ENCODE results near the gene C5orf52. TPM values are rescaled to one million over a fixed set of nuclear protein-coding genes. Genes with fewer than 3 reads are reported as not detected.
"Not testable (repeated sequence)": the region's sequence is repeated elsewhere in the genome, so short reads cannot be mapped to it uniquely, and the experiment has no call there.

C5orf52 gene
- total and polyA plus RNA-seq, 2 donors (not counting 3 experiments of a cell fraction or from before 2014, with no cell fraction given), result not detected

GRCh38 chr5:157721159-157721558 is 49.8 kb downstream of the C5orf52 start:
- H3K36me3 ChIP-seq (ENCODE audit: control insufficient read depth in 2 of 2, extremely low read depth in 1 of 2, insufficient read depth in 2 of 2, low read length in 2 of 2), result no peaks in the 10 kb centered on the region
- no TSS peak for BruUV-seq (replicated peaks)
- intact Hi-C loops (cut with micrococcal nuclease) (no loop called here), dilution Hi-C loops (cut with MboI; ENCODE audit: extremely low pct_ligation_motif_present, low sequenced_read_pairs) (no loop called here)
- no peak overlapping the region for H2AFZ ChIP-seq (ENCODE audit: low read depth, low read length)
- H3K4me3 ChIP-seq (replicated peaks in 1 of 3; ENCODE audit: insufficient read depth in 1 of 3, low read depth in 1 of 3, low read length in 3 of 3), result no peak overlapping the region
- FAIRE-seq (no peak), DNase-seq (ENCODE audit: low read depth, low spot score) (no peak)
- H3K27ac ChIP-seq (ENCODE audit: insufficient read depth, low read depth, low read length), result no peak overlapping the region
- TF ChIP-seq FOS (IDR thresholded peaks at IDR 0.05; ENCODE audit: borderline replicate concordance, insufficient read depth, low read length) (no peak), EZH2 (IDR thresholded peaks at IDR 0.05; ENCODE audit: borderline replicate concordance, low read depth, low read length, severe bottlenecking) (no peak), MYC (IDR thresholded peaks at IDR 0.05; ENCODE audit: low read depth, low read length) (no peak), CTCF (IDR thresholded peaks at IDR 0.05; ENCODE audit: extremely low read depth in 1 of 2, insufficient read depth in 1 of 2, low read depth in 1 of 2, low read length in 2 of 2) (no peak), MAX (IDR thresholded peaks at IDR 0.05; ENCODE audit: insufficient read depth, insufficient read length) (no peak), GATA2 (IDR thresholded peaks at IDR 0.05; ENCODE audit: insufficient read depth, insufficient read length, low read depth, low read length) (no peak), JUN (IDR thresholded peaks at IDR 0.05; ENCODE audit: borderline replicate concordance, insufficient read depth, insufficient read length, low read depth) (no peak), POLR2AphosphoS5 (IDR thresholded peaks at IDR 0.05; ENCODE audit: insufficient read depth, low read depth, low read length) (no peak), POLR2A (IDR thresholded peaks at IDR 0.05; ENCODE audit: low read depth, low read length) (no peak)
- ChIA-PET POLR2A (no interaction called here), CTCF (interaction anchor here (1.3 to 6.4 kb wide), 2 partner anchors 22 to 394 kb away, joined by 5 to 69 read pairs; no protein-coding TSS in a partner anchor)
- no peak overlapping the region for H3K9ac ChIP-seq (replicated peaks; ENCODE audit: extremely low read depth, insufficient read depth, low read length)
- no peaks in the 10 kb centered on the region for H3K9me3 ChIP-seq (replicated peaks; ENCODE audit: control insufficient read depth, insufficient read depth, low read length)
- no peaks in the 10 kb centered on the region for H3K9me1 ChIP-seq (replicated peaks; ENCODE audit: control insufficient read depth, extremely low read depth, insufficient read depth, low read length)
- H3K27me3 ChIP-seq (ENCODE audit: control insufficient read depth in 2 of 2, insufficient read depth in 2 of 2, low read length in 2 of 2), result no peaks in the 10 kb centered on the region
- no peaks in the 10 kb centered on the region for H3K4me1 ChIP-seq (ENCODE audit: control insufficient read depth, extremely low read depth, insufficient read depth, low read length)
- no peak overlapping the region for H3K4me2 ChIP-seq (ENCODE audit: insufficient read depth, low read length)
- H3K79me2 ChIP-seq (ENCODE audit: control insufficient read depth, insufficient read depth, low read length), result no peaks in the 10 kb centered on the region
- H4K20me1 ChIP-seq (replicated peaks; ENCODE audit: control insufficient read depth, extremely low read depth, insufficient read depth, low read length), result no peaks in the 10 kb centered on the region

GRCh38 chr5:157722895-157723294 is 51.6 kb downstream of the C5orf52 start:
- H3K9me3 ChIP-seq (replicated peaks; ENCODE audit: control insufficient read depth, insufficient read depth, low read length); H4K20me1 ChIP-seq (replicated peaks; ENCODE audit: control insufficient read depth, extremely low read depth, insufficient read depth, low read length); DNase-seq (ENCODE audit: low read depth, low spot score); H3K79me2 ChIP-seq (ENCODE audit: control insufficient read depth, insufficient read depth, low read length); H3K9me1 ChIP-seq (replicated peaks; ENCODE audit: control insufficient read depth, extremely low read depth, insufficient read depth, low read length); H3K9ac ChIP-seq (replicated peaks; ENCODE audit: extremely low read depth, insufficient read depth, low read length); intact Hi-C loops (cut with micrococcal nuclease); BruUV-seq (replicated peaks); H3K4me1 ChIP-seq (ENCODE audit: control insufficient read depth, extremely low read depth, insufficient read depth, low read length); dilution Hi-C loops (cut with MboI; ENCODE audit: extremely low pct_ligation_motif_present, low sequenced_read_pairs); H3K4me2 ChIP-seq (ENCODE audit: insufficient read depth, low read length); POLR2A ChIA-PET; H3K4me3 ChIP-seq (replicated peaks in 1 of 3; ENCODE audit: insufficient read depth in 1 of 3, low read depth in 1 of 3, low read length in 3 of 3); FAIRE-seq; H2AFZ ChIP-seq (ENCODE audit: low read depth, low read length); H3K27ac ChIP-seq (ENCODE audit: insufficient read depth, low read depth, low read length); H3K36me3 ChIP-seq (ENCODE audit: control insufficient read depth in 2 of 2, extremely low read depth in 1 of 2, insufficient read depth in 2 of 2, low read length in 2 of 2); H3K27me3 ChIP-seq (ENCODE audit: control insufficient read depth in 2 of 2, insufficient read depth in 2 of 2, low read length in 2 of 2): not testable (repeated sequence)
- CTCF ChIA-PET, result interaction anchor here (1.8 kb wide), 1 partner anchor 252 kb away, joined by 8 read pairs; no protein-coding TSS in a partner anchor

- dilution Hi-C loops (cut with MboI; ENCODE audit: extremely low pct_ligation_motif_present, low sequenced_read_pairs); POLR2A ChIA-PET; DNase-seq (ENCODE audit: low read depth, low spot score); H3K9me1 ChIP-seq (replicated peaks; ENCODE audit: control insufficient read depth, extremely low read depth, insufficient read depth, low read length); H3K27ac ChIP-seq (ENCODE audit: insufficient read depth, low read depth, low read length); H3K9me3 ChIP-seq (replicated peaks; ENCODE audit: control insufficient read depth, insufficient read depth, low read length); H2AFZ ChIP-seq (ENCODE audit: low read depth, low read length); H3K36me3 ChIP-seq (ENCODE audit: control insufficient read depth in 2 of 2, extremely low read depth in 1 of 2, insufficient read depth in 2 of 2, low read length in 2 of 2); H4K20me1 ChIP-seq (replicated peaks; ENCODE audit: control insufficient read depth, extremely low read depth, insufficient read depth, low read length); H3K27me3 ChIP-seq (ENCODE audit: control insufficient read depth in 2 of 2, insufficient read depth in 2 of 2, low read length in 2 of 2); H3K79me2 ChIP-seq (ENCODE audit: control insufficient read depth, insufficient read depth, low read length); H3K9ac ChIP-seq (replicated peaks; ENCODE audit: extremely low read depth, insufficient read depth, low read length); intact Hi-C loops (cut with micrococcal nuclease); H3K4me1 ChIP-seq (ENCODE audit: control insufficient read depth, extremely low read depth, insufficient read depth, low read length); FAIRE-seq; H3K4me2 ChIP-seq (ENCODE audit: insufficient read depth, low read length); H3K4me3 ChIP-seq (replicated peaks in 1 of 3; ENCODE audit: insufficient read depth in 1 of 3, low read depth in 1 of 3, low read length in 3 of 3); BruUV-seq (replicated peaks): not testable (repeated sequence)
- CTCF ChIA-PET, result interaction anchor here (1.1 kb wide), 1 partner anchor 17 kb away, joined by 3 read pairs; the partner anchor contains the start of gene LSM11
Observed at GRCh38 chr5:157726607-157727006, 55.3 kb downstream of the C5orf52 start.
